ENCODE measurements around the gene PAX8. TPM values are rescaled to one million over a fixed set of nuclear protein-coding genes. Genes with fewer than 3 reads are reported as not detected.
"Not testable (repeated sequence)": the region's sequence is repeated elsewhere in the genome, so short reads cannot be mapped to it uniquely, and the experiment has no call there.

Gene PAX8
- total and polyA plus RNA-seq, 2 donors (not counting 1 experiment from before 2014, with no cell fraction given): 0.26 to 0.50 TPM

GRCh38 chr2:113305146-113305545 lies 26.4 kb upstream of the PAX8 start:
- TF ChIP-seq CTCF (conservative IDR thresholded peaks at IDR 0.05 in 1 of 2, IDR thresholded peaks at IDR 0.05 in 1 of 2; ENCODE audit: low read depth in 1 of 2, low read length in 2 of 2) (no peak), EZH2 (IDR thresholded peaks at IDR 0.05; ENCODE audit: low read length, missing control alignments) (no peak)
- Histone ChIP-seq H3K4me2 (ENCODE audit: extremely low read depth, insufficient read depth, low read length) (no peak overlapping the region), H3K4me3 (replicated peaks in 1 of 4; ENCODE audit: control extremely low read depth in 1 of 4, insufficient read depth in 1 of 4, low read depth in 3 of 4, low read length in 4 of 4) (no peak overlapping the region), H2AFZ (ENCODE audit: low read length) (no peak overlapping the region), H3K36me3 (ENCODE audit: control insufficient read depth, insufficient read depth, low read length) (no peaks in the 10 kb centered on the region), H3K4me1 (ENCODE audit: control insufficient read depth, extremely low read depth, insufficient read depth, low read length) (no peaks in the 10 kb centered on the region), H3K27ac (ENCODE audit: insufficient read depth, low read length) (no peak overlapping the region), H4K20me1 (ENCODE audit: control insufficient read depth, extremely low read depth, insufficient read depth, low read length) (no peaks in the 10 kb centered on the region), H3K9me3 (ENCODE audit: control insufficient read depth, insufficient read depth, low read depth, low read length) (no peaks in the 10 kb centered on the region), H3K9ac (ENCODE audit: insufficient read depth, low read length) (no peak overlapping the region), H3K79me2 (ENCODE audit: control insufficient read depth, insufficient read depth, low read length) (no peaks in the 10 kb centered on the region), H3K27me3 (ENCODE audit: control insufficient read depth, insufficient read depth, low read length) (peaks cover 15% of the 10 kb centered on the region)
- no peak for DNase-seq (ENCODE audit: low read depth in 2 of 2)

- H3K4me1 ChIP-seq (ENCODE audit: control insufficient read depth, extremely low read depth, insufficient read depth, low read length): no peaks in the 10 kb centered on the region
- TF ChIP-seq EZH2 (IDR thresholded peaks at IDR 0.05; ENCODE audit: low read length, missing control alignments) (no peak), CTCF (conservative IDR thresholded peaks at IDR 0.05 in 1 of 2, IDR thresholded peaks at IDR 0.05 in 1 of 2; ENCODE audit: low read depth in 1 of 2, low read length in 2 of 2) (no peak)
- H2AFZ ChIP-seq (ENCODE audit: low read length): no peak overlapping the region
- no peak overlapping the region for H3K4me3 ChIP-seq (replicated peaks in 1 of 4; ENCODE audit: control extremely low read depth in 1 of 4, insufficient read depth in 1 of 4, low read depth in 3 of 4, low read length in 4 of 4)
- no peak overlapping the region for H3K4me2 ChIP-seq (ENCODE audit: extremely low read depth, insufficient read depth, low read length)
- DNase-seq (ENCODE audit: low read depth in 2 of 2): no peak
- no peak overlapping the region for H3K27ac ChIP-seq (ENCODE audit: insufficient read depth, low read length)
- no peaks in the 10 kb centered on the region for H3K36me3 ChIP-seq (ENCODE audit: control insufficient read depth, insufficient read depth, low read length)
- no peaks in the 10 kb centered on the region for H3K79me2 ChIP-seq (ENCODE audit: control insufficient read depth, insufficient read depth, low read length)
- H3K9ac ChIP-seq (ENCODE audit: insufficient read depth, low read length): no peak overlapping the region
- no peaks in the 10 kb centered on the region for H4K20me1 ChIP-seq (ENCODE audit: control insufficient read depth, extremely low read depth, insufficient read depth, low read length)
- H3K27me3 ChIP-seq (ENCODE audit: control insufficient read depth, insufficient read depth, low read length): peaks cover 15% of the 10 kb centered on the region
- H3K9me3 ChIP-seq (ENCODE audit: control insufficient read depth, insufficient read depth, low read depth, low read length): no peaks in the 10 kb centered on the region
Observed at GRCh38 chr2:113304702-113305101, 26.0 kb upstream of the PAX8 start.

DNA sequence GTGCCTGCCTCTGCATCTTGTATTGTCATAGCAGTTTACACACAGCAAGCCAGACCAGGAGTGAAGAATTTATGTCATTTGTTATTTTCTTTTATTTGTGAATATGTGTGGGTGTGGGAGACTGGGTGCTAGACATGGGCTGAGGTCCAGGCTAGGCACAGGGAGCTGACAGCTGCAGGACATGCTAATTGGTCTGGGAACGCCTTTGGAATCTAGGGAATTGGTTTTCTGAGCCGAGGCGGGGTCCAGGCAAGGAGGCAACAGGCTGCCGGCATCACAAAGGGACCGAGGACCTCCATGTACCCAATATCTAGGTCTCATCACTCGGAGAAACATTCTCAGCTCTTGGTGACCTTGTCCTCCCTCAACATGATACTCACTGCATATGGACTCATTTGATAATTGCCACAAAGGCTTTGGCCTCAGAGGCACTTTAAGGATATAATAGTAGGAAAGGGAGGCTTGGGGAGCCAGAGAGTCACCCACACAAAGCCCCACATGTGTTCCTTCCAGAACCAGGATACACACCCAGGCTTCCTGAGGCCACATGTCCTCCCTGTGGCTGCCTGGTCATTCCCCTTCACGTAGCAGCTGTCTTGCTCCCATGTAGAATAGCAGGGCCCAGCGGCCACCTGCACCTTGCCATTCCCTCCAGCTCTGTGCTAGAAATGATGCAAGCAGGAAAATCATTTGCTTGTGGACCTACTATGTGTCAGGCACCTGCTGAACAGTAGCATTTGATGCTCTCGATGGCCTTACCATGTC lies 23.7 kb upstream of the PAX8 start:
- not testable (repeated sequence) for H3K27ac ChIP-seq (ENCODE audit: insufficient read depth, low read length); H2AFZ ChIP-seq (ENCODE audit: low read length); H3K4me3 ChIP-seq (replicated peaks in 1 of 4; ENCODE audit: control extremely low read depth in 1 of 4, insufficient read depth in 1 of 4, low read depth in 3 of 4, low read length in 4 of 4); H4K20me1 ChIP-seq (ENCODE audit: control insufficient read depth, extremely low read depth, insufficient read depth, low read length); H3K9ac ChIP-seq (ENCODE audit: insufficient read depth, low read length); DNase-seq (ENCODE audit: low read depth in 2 of 2); H3K36me3 ChIP-seq (ENCODE audit: control insufficient read depth, insufficient read depth, low read length); H3K4me2 ChIP-seq (ENCODE audit: extremely low read depth, insufficient read depth, low read length); H3K9me3 ChIP-seq (ENCODE audit: control insufficient read depth, insufficient read depth, low read depth, low read length); H3K79me2 ChIP-seq (ENCODE audit: control insufficient read depth, insufficient read depth, low read length); H3K4me1 ChIP-seq (ENCODE audit: control insufficient read depth, extremely low read depth, insufficient read depth, low read length)
- peaks cover 11% of the 10 kb centered on the region for H3K27me3 ChIP-seq (ENCODE audit: control insufficient read depth, insufficient read depth, low read length)
